ENCODE results near the gene CCS.
A peak's percentile ranks its signal among the peaks of the same experiment; 100 is the strongest.

Gene CCS

GRCh38 chr11:66569076-66569475 lies 23.9 kb upstream of the CCS start:
- Histone ChIP-seq H4K5ac (ENCODE audit: low read length) (no peak overlapping the region), H2BK15ac (replicated peaks; ENCODE audit: low read depth) (no peak overlapping the region)
- no CpG with 5 or more reads among the region's 7 CpGs for WGBS (ENCODE audit: extremely low coverage, insufficient coverage, low lambda C conversion rate)

DNA sequence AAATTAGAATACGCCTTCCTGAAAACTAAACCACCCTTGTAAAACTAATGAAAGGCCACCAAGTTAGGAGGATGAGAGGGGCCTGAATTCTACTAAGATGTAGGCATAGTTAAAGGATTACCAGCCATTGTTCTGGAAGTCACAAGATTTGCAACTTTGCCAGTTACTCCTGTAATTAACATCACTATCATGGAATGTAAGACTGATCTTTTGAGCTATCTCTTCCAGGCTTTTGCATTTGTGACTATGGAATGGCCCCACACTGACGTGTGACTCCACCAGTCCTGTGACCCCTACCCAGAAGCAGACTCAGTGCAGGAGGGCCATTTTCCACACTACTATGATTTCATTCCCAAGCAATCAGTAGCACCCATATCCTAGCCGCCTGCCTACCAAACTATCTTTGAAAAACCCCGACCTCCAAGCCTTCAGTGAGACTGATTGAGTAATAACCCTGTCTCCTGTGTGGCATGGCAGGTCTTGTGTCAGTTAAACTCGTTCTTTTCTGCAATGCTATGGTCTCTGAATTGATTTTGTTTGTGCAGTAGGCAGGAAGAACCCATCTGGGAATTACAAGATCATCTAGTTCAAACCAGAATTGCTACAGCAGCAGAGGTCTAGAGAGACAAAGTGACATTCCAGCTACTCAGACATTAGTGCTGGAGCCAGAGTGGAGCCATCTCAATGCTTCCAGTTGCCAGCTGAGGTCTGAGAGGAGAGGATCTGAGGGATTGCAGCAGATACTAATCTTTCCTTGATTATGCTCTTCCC lies 22.7 kb upstream of the CCS start:
- no peak overlapping the region for H3K4me3 ChIP-seq (ENCODE audit: low read length)
- H4K8ac ChIP-seq (ENCODE audit: low read depth, low read length), result no peak overlapping the region
- H3K56ac ChIP-seq (ENCODE audit: low read length), result peak overlapping the region; percentile 78
- H3K9ac ChIP-seq (ENCODE audit: low read length), result peak overlapping the region; percentile 30
- DNase-seq, result peak; percentile 96
- H3K4me1 ChIP-seq (ENCODE audit: control insufficient read depth, low read depth, low read length), result peaks cover 7% of the 10 kb centered on the region
- H3K79me1 ChIP-seq (ENCODE audit: low read length), result no peaks in the 10 kb centered on the region
- H3K27ac ChIP-seq (ENCODE audit: low read depth, low read length), result peak overlapping the region; percentile 69
- no peak overlapping the region for H2AK5ac ChIP-seq (ENCODE audit: low read length)
- peak overlapping the region; percentile 26 for H2BK5ac ChIP-seq (ENCODE audit: low read length)
- peak overlapping the region; percentile 44 for H3K4ac ChIP-seq (ENCODE audit: low read depth, low read length)
- H4K5ac ChIP-seq (ENCODE audit: low read length), result no peak overlapping the region
- peak overlapping the region; percentile 19 for H2BK120ac ChIP-seq (ENCODE audit: low read depth, low read length)
- no peaks in the 10 kb centered on the region for H3K36me3 ChIP-seq (ENCODE audit: control insufficient read depth, insufficient read depth, low read length)
- H3K27me3 ChIP-seq (ENCODE audit: insufficient read depth, low read length, poor library complexity), result no peaks in the 10 kb centered on the region
- peak overlapping the region; percentile 19 for H3K18ac ChIP-seq (ENCODE audit: low read length)
- H3K4me2 ChIP-seq (ENCODE audit: low read length), result no peak overlapping the region
- no peak overlapping the region for H3K23ac ChIP-seq (ENCODE audit: low read length)
- peak overlapping the region; percentile 21 for H2BK15ac ChIP-seq (replicated peaks; ENCODE audit: low read depth)
- no peaks in the 10 kb centered on the region for H3K79me2 ChIP-seq (ENCODE audit: control insufficient read depth, insufficient read depth, low read length)
- WGBS (ENCODE audit: extremely low coverage, insufficient coverage, low lambda C conversion rate), result no CpG with 5 or more reads among the region's 5 CpGs

More at GRCh38 chr11:66569076-66569475, 23.9 kb upstream of the CCS start:
- Histone ChIP-seq H3K18ac (ENCODE audit: low read length) (no peak overlapping the region), H3K4me3 (ENCODE audit: low read length) (no peak overlapping the region), H3K36me3 (ENCODE audit: control insufficient read depth, insufficient read depth, low read length) (no peaks in the 10 kb centered on the region), H3K4me1 (ENCODE audit: control insufficient read depth, low read depth, low read length) (peaks cover 7% of the 10 kb centered on the region), H3K4me2 (ENCODE audit: low read length) (no peak overlapping the region), H3K27ac (ENCODE audit: low read depth, low read length) (no peak overlapping the region), H4K8ac (ENCODE audit: low read depth, low read length) (no peak overlapping the region), H3K27me3 (ENCODE audit: insufficient read depth, low read length, poor library complexity) (no peaks in the 10 kb centered on the region), H2AK5ac (ENCODE audit: low read length) (no peak overlapping the region), H2BK5ac (ENCODE audit: low read length) (peak overlapping the region; percentile 5), H3K23ac (ENCODE audit: low read length) (no peak overlapping the region), H3K56ac (ENCODE audit: low read length) (peak overlapping the region; percentile 47), H3K79me1 (ENCODE audit: low read length) (no peaks in the 10 kb centered on the region), H3K4ac (ENCODE audit: low read depth, low read length) (no peak overlapping the region), H3K79me2 (ENCODE audit: control insufficient read depth, insufficient read depth, low read length) (no peaks in the 10 kb centered on the region), H2BK120ac (ENCODE audit: low read depth, low read length) (no peak overlapping the region), H3K9ac (ENCODE audit: low read length) (no peak overlapping the region)
- no peak for DNase-seq

GRCh38 chr11:66570850-66571180 lies 22.2 kb upstream of the CCS start:
- H4K8ac ChIP-seq (ENCODE audit: low read depth, low read length), result no peak overlapping the region
- no peaks in the 10 kb centered on the region for H3K79me1 ChIP-seq (ENCODE audit: low read length)
- H3K27ac ChIP-seq (ENCODE audit: low read depth, low read length), result no peak overlapping the region
- no peak overlapping the region for H3K4me3 ChIP-seq (ENCODE audit: low read length)
- DNase-seq, result no peak
- H3K4me2 ChIP-seq (ENCODE audit: low read length), result no peak overlapping the region
- no peak overlapping the region for H2AK5ac ChIP-seq (ENCODE audit: low read length)
- no peak overlapping the region for H3K23ac ChIP-seq (ENCODE audit: low read length)
- H2BK120ac ChIP-seq (ENCODE audit: low read depth, low read length), result no peak overlapping the region
- H3K36me3 ChIP-seq (ENCODE audit: control insufficient read depth, insufficient read depth, low read length), result no peaks in the 10 kb centered on the region
- peaks cover 7% of the 10 kb centered on the region for H3K4me1 ChIP-seq (ENCODE audit: control insufficient read depth, low read depth, low read length)
- H3K56ac ChIP-seq (ENCODE audit: low read length), result peak overlapping the region; percentile 71
- no peak overlapping the region for H4K5ac ChIP-seq (ENCODE audit: low read length)
- H2BK5ac ChIP-seq (ENCODE audit: low read length), result peak overlapping the region; percentile 54
- no peaks in the 10 kb centered on the region for H3K79me2 ChIP-seq (ENCODE audit: control insufficient read depth, insufficient read depth, low read length)
- H3K4ac ChIP-seq (ENCODE audit: low read depth, low read length), result no peak overlapping the region
- H3K18ac ChIP-seq (ENCODE audit: low read length), result peak overlapping the region; percentile 19
- no peaks in the 10 kb centered on the region for H3K27me3 ChIP-seq (ENCODE audit: insufficient read depth, low read length, poor library complexity)
- no peak overlapping the region for H2BK15ac ChIP-seq (replicated peaks; ENCODE audit: low read depth)
- no peak overlapping the region for H3K9ac ChIP-seq (ENCODE audit: low read length)
- WGBS (ENCODE audit: extremely low coverage, insufficient coverage, low lambda C conversion rate), result no CpG with 5 or more reads among the region's 2 CpGs

- no peak overlapping the region for H3K4me2 ChIP-seq (ENCODE audit: low read length)
- no peak overlapping the region for H3K4me3 ChIP-seq (ENCODE audit: low read length)
- DNase-seq, result peak; percentile 70
- no peaks in the 10 kb centered on the region for H3K4me1 ChIP-seq (ENCODE audit: control insufficient read depth, low read depth, low read length)
- H2AK5ac ChIP-seq (ENCODE audit: low read length), result no peak overlapping the region
- H2BK5ac ChIP-seq (ENCODE audit: low read length), result no peak overlapping the region
- H2BK15ac ChIP-seq (replicated peaks; ENCODE audit: low read depth), result no peak overlapping the region
- H3K4ac ChIP-seq (ENCODE audit: low read depth, low read length), result no peak overlapping the region
- H2BK120ac ChIP-seq (ENCODE audit: low read depth, low read length), result no peak overlapping the region
- H3K36me3 ChIP-seq (ENCODE audit: control insufficient read depth, insufficient read depth, low read length), result no peaks in the 10 kb centered on the region
- no peak overlapping the region for H3K27ac ChIP-seq (ENCODE audit: low read depth, low read length)
- no peaks in the 10 kb centered on the region for H3K27me3 ChIP-seq (ENCODE audit: insufficient read depth, low read length, poor library complexity)
- H4K5ac ChIP-seq (ENCODE audit: low read length), result no peak overlapping the region
- H3K23ac ChIP-seq (ENCODE audit: low read length), result no peak overlapping the region
- WGBS (ENCODE audit: extremely low coverage, insufficient coverage, low lambda C conversion rate), result no CpG with 5 or more reads among the region's 25 CpGs
- H3K79me2 ChIP-seq (ENCODE audit: control insufficient read depth, insufficient read depth, low read length), result no peaks in the 10 kb centered on the region
- H3K9ac ChIP-seq (ENCODE audit: low read length), result no peak overlapping the region
- no peak overlapping the region for H4K8ac ChIP-seq (ENCODE audit: low read depth, low read length)
- no peak overlapping the region for H3K18ac ChIP-seq (ENCODE audit: low read length)
- H3K56ac ChIP-seq (ENCODE audit: low read length), result no peak overlapping the region
- no peaks in the 10 kb centered on the region for H3K79me1 ChIP-seq (ENCODE audit: low read length)
Measured at GRCh38 chr11:66579017-66579606, 13.9 kb upstream of the CCS start.

DNA sequence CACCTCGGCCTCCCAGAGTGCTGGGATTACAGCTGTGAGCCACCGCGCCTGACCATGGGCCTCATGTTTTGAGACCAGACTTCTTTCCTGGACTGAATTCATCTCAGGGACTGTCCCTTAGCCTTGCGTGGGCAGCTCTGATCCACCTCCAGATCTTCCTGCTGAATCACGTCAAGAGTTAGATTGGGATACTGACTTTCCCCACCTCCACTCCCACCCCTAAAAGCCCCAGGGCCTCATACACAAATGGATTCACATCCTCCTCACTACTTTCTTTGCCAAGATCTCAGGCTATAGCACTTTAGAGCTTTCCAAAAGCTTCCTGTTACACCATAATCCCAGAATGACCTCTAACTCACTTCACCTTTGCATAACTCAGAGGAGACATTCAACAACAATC lies 12.2 kb upstream of the CCS start:
- H3K23ac ChIP-seq (ENCODE audit: low read length), result no peak overlapping the region
- no peaks in the 10 kb centered on the region for H3K27me3 ChIP-seq (ENCODE audit: insufficient read depth, low read length, poor library complexity)
- H3K18ac ChIP-seq (ENCODE audit: low read length), result no peak overlapping the region
- no peak overlapping the region for H3K4me2 ChIP-seq (ENCODE audit: low read length)
- H4K8ac ChIP-seq (ENCODE audit: low read depth, low read length), result no peak overlapping the region
- H2BK120ac ChIP-seq (ENCODE audit: low read depth, low read length), result no peak overlapping the region
- H2BK15ac ChIP-seq (replicated peaks; ENCODE audit: low read depth), result no peak overlapping the region
- H3K4ac ChIP-seq (ENCODE audit: low read depth, low read length), result no peak overlapping the region
- no peak overlapping the region for H3K9ac ChIP-seq (ENCODE audit: low read length)
- DNase-seq, result no peak
- no CpG with 5 or more reads among the region's 5 CpGs for WGBS (ENCODE audit: extremely low coverage, insufficient coverage, low lambda C conversion rate)
- H4K5ac ChIP-seq (ENCODE audit: low read length), result no peak overlapping the region
- H3K4me3 ChIP-seq (ENCODE audit: low read length), result no peak overlapping the region
- no peak overlapping the region for H3K56ac ChIP-seq (ENCODE audit: low read length)
- no peaks in the 10 kb centered on the region for H3K36me3 ChIP-seq (ENCODE audit: control insufficient read depth, insufficient read depth, low read length)
- no peaks in the 10 kb centered on the region for H3K79me2 ChIP-seq (ENCODE audit: control insufficient read depth, insufficient read depth, low read length)
- no peak overlapping the region for H2BK5ac ChIP-seq (ENCODE audit: low read length)
- no peak overlapping the region for H2AK5ac ChIP-seq (ENCODE audit: low read length)
- H3K27ac ChIP-seq (ENCODE audit: low read depth, low read length), result no peak overlapping the region
- H3K79me1 ChIP-seq (ENCODE audit: low read length), result no peaks in the 10 kb centered on the region
- no peaks in the 10 kb centered on the region for H3K4me1 ChIP-seq (ENCODE audit: control insufficient read depth, low read depth, low read length)

Data from mesendoderm (in vitro differentiated cells).